ENCODE results near the gene FBXW11.

The FBXW11 gene

GRCh38 chr5:171848486-171848885, 158.0 kb downstream of the FBXW11 start:
- in situ Hi-C loops (cut with HindIII; ENCODE audit: low sequenced_read_pairs), result loop anchor here (5.0 kb wide), 3 partner anchors 56 to 126 kb away; no protein-coding TSS in a partner anchor

- in situ Hi-C loops (cut with HindIII; ENCODE audit: low sequenced_read_pairs), result loop anchor here (5.0 kb wide), 3 partner anchors 56 to 126 kb away; no protein-coding TSS in a partner anchor
These were observed 158.4 kb downstream of the FBXW11 start for GRCh38 chr5:171848006-171848405.

- in situ Hi-C loops (cut with HindIII; ENCODE audit: low sequenced_read_pairs), result loop anchor here (5.0 kb wide), 3 partner anchors 55 to 125 kb away; no protein-coding TSS in a partner anchor
These were observed 159.4 kb downstream of the FBXW11 start for GRCh38 chr5:171847026-171847425.

GRCh38 chr5:171846323-171846722, 160.1 kb downstream of the FBXW11 start:
- in situ Hi-C loops (cut with HindIII; ENCODE audit: low sequenced_read_pairs), result loop anchor here (5.0 kb wide), 3 partner anchors 54 to 124 kb away; no protein-coding TSS in a partner anchor

- in situ Hi-C loops (cut with HindIII; ENCODE audit: low sequenced_read_pairs), result loop anchor here (5.0 kb wide), 3 partner anchors 54 to 124 kb away; no protein-coding TSS in a partner anchor
These were observed 160.6 kb downstream of the FBXW11 start for GRCh38 chr5:171845857-171846256.

- in situ Hi-C loops (cut with HindIII; ENCODE audit: low sequenced_read_pairs), result loop anchor here (5.0 kb wide), 3 partner anchors 53 to 123 kb away; no protein-coding TSS in a partner anchor
These were observed 161.3 kb downstream of the FBXW11 start for GRCh38 chr5:171845040-171845630.

- in situ Hi-C loops (cut with HindIII; ENCODE audit: low sequenced_read_pairs), result no loop called here
These were observed 163.6 kb downstream of the FBXW11 start for GRCh38 chr5:171842777-171843328.

GRCh38 chr5:171841984-171842776, 164.3 kb downstream of the FBXW11 start:
- in situ Hi-C loops (cut with HindIII; ENCODE audit: low sequenced_read_pairs), result no loop called here

- in situ Hi-C loops (cut with HindIII; ENCODE audit: low sequenced_read_pairs), result no loop called here
These were observed 165.5 kb downstream of the FBXW11 start for GRCh38 chr5:171840711-171841522.

GRCh38 chr5:171840066-171840465, 166.4 kb downstream of the FBXW11 start:
- in situ Hi-C loops (cut with HindIII; ENCODE audit: low sequenced_read_pairs), result no loop called here

- in situ Hi-C loops (cut with HindIII; ENCODE audit: low sequenced_read_pairs), result no loop called here
These were observed 167.3 kb downstream of the FBXW11 start for GRCh38 chr5:171839112-171839511.

GRCh38 chr5:171838066-171838465, 168.4 kb downstream of the FBXW11 start:
- in situ Hi-C loops (cut with HindIII; ENCODE audit: low sequenced_read_pairs), result no loop called here

GRCh38 chr5:171837522-171837921, 168.9 kb downstream of the FBXW11 start:
- in situ Hi-C loops (cut with HindIII; ENCODE audit: low sequenced_read_pairs), result no loop called here

- in situ Hi-C loops (cut with HindIII; ENCODE audit: low sequenced_read_pairs), result no loop called here
These were observed 171.4 kb downstream of the FBXW11 start for GRCh38 chr5:171835066-171835465.

- in situ Hi-C loops (cut with HindIII; ENCODE audit: low sequenced_read_pairs), result no loop called here
These were observed 172.0 kb downstream of the FBXW11 start for GRCh38 chr5:171834461-171834860.

GRCh38 chr5:171832775-171833174, 173.7 kb downstream of the FBXW11 start:
- in situ Hi-C loops (cut with HindIII; ENCODE audit: low sequenced_read_pairs), result no loop called here

- in situ Hi-C loops (cut with HindIII; ENCODE audit: low sequenced_read_pairs), result no loop called here
These were observed 175.8 kb downstream of the FBXW11 start for GRCh38 chr5:171830686-171831085.

- in situ Hi-C loops (cut with HindIII; ENCODE audit: low sequenced_read_pairs), result no loop called here
These were observed 179.3 kb downstream of the FBXW11 start for GRCh38 chr5:171827162-171827561.

- in situ Hi-C loops (cut with HindIII; ENCODE audit: low sequenced_read_pairs), result no loop called here
These were observed 180.3 kb downstream of the FBXW11 start for GRCh38 chr5:171826132-171826531.

- in situ Hi-C loops (cut with HindIII; ENCODE audit: low sequenced_read_pairs), result no loop called here
These were observed 181.4 kb downstream of the FBXW11 start for GRCh38 chr5:171825051-171825450.

GRCh38 chr5:171823269-171823668, 183.2 kb downstream of the FBXW11 start:
- in situ Hi-C loops (cut with HindIII; ENCODE audit: low sequenced_read_pairs), result no loop called here

All from endothelial cell of hepatic sinusoid (primary cell).